GM06990 (cell line): Measurements from ENCODE around the gene KLHL17.
"Not testable (repeated sequence)": the region's sequence is repeated elsewhere in the genome, so short reads cannot be mapped to it uniquely, and the experiment has no call there.

Source experiments
- DNase-seq: peaks from one replicate; pipeline ENCODE4 v3.0.0-alpha.2; 2011; ENCODE audit not compliant: insufficient read length; ENCODE audit errors: extremely low read depth
- H3K27me3 ChIP-seq: replicated peaks from 2 replicates; pipeline ENCODE4 v1.6.0; 2011; ENCODE audit warnings: low read length; ENCODE audit not compliant: control insufficient read depth, insufficient read depth
- H3K36me3 ChIP-seq: 2 replicates; pipeline ENCODE4 v1.5.1; 2011; ENCODE audit warnings: low read length; ENCODE audit not compliant: control insufficient read depth, insufficient read depth
- H3K4me3 ChIP-seq: replicated peaks from 2 replicates; pipeline ENCODE4 v1.5.1; 2011; ENCODE audit warnings: low read depth, mild to moderate bottlenecking, control low read depth, low read length
- CTCF ChIP-seq: IDR thresholded peaks from 2 replicates; pipeline ENCODE4 v1.5.1; 2011; ENCODE audit warnings: low read length, control low read depth, mild to moderate bottlenecking, inconsistent platforms; ENCODE audit not compliant: insufficient read depth, poor library complexity, severe bottlenecking

Gene KLHL17

GRCh38 chr1:983798-984475 lies 23.6 kb downstream of the KLHL17 start:
- H3K4me3 ChIP-seq = no peak overlapping the region
- no peaks in the 10 kb centered on the region; the same call in 1 of the 2 replicates for H3K27me3 ChIP-seq
- TF ChIP-seq CTCF = peak; percentile 97
- DNase-seq = peak; percentile 39
- H3K36me3 ChIP-seq = no peaks in the 10 kb centered on the region

GRCh38 chr1:984476-984814 lies 24.1 kb downstream of the KLHL17 start:
- no peaks in the 10 kb centered on the region for H3K36me3 ChIP-seq
- no peak for DNase-seq
- TF ChIP-seq CTCF = no peak
- H3K4me3 ChIP-seq = no peak overlapping the region
- no peaks in the 10 kb centered on the region; the same call in 1 of the 2 replicates for H3K27me3 ChIP-seq

GRCh38 chr1:985126-985525 lies 24.7 kb downstream of the KLHL17 start:
- Histone ChIP-seq H3K4me3 (no peak overlapping the region), H3K27me3 (no peaks in the 10 kb centered on the region; the same call in 1 of the 2 replicates), H3K36me3 (no peaks in the 10 kb centered on the region)
- DNase-seq = no peak
- no peak for TF ChIP-seq CTCF

- not testable (repeated sequence) for H3K36me3 ChIP-seq, H3K27me3 ChIP-seq, DNase-seq, H3K4me3 ChIP-seq
Observed at GRCh38 chr1:988061-988460, 27.7 kb downstream of the KLHL17 start.

GRCh38 chr1:991275-991674 lies 30.9 kb downstream of the KLHL17 start:
- H3K4me3 ChIP-seq, H3K27me3 ChIP-seq, DNase-seq, H3K36me3 ChIP-seq: not testable (repeated sequence)

- no peaks in the 10 kb centered on the region; the same call in 1 of the 2 replicates for H3K27me3 ChIP-seq
- no peak for TF ChIP-seq CTCF
- no peak overlapping the region for H3K4me3 ChIP-seq
- no peak for DNase-seq
- no peaks in the 10 kb centered on the region for H3K36me3 ChIP-seq
Observed at GRCh38 chr1:991895-992294, 31.5 kb downstream of the KLHL17 start.

- TF ChIP-seq CTCF = no peak
- Histone ChIP-seq H3K36me3 (no peaks in the 10 kb centered on the region), H3K27me3 (no peaks in the 10 kb centered on the region; the same call in 1 of the 2 replicates), H3K4me3 (no peak overlapping the region)
- DNase-seq = no peak
Observed at GRCh38 chr1:992362-992761, 32.0 kb downstream of the KLHL17 start.
